Erythroblast (primary cell): ENCODE measurements around the gene C5orf22.

Experiments
- DNase-seq, 2 experiments: peaks; one replicate each; lab custom pipeline; 2025; lab: John Stamatoyannopoulos, UW
- GATA1 ChIP-seq: IDR thresholded peaks from 2 replicates; pipeline ENCODE4 v1.6.1; 2011; ENCODE audit warnings: low read depth, mild to moderate bottlenecking, control low read depth, low read length, moderate library complexity
- POLR2A ChIP-seq: IDR thresholded peaks from 2 replicates; pipeline ENCODE4 v1.6.1; 2011; ENCODE audit warnings: mild to moderate bottlenecking, low read length

Gene C5orf22

GRCh38 chr5:31604240-31604639, 72.1 kb downstream of the C5orf22 start:
- no peak for DNase-seq
- TF ChIP-seq GATA1 (no peak), POLR2A (no peak)

DNA sequence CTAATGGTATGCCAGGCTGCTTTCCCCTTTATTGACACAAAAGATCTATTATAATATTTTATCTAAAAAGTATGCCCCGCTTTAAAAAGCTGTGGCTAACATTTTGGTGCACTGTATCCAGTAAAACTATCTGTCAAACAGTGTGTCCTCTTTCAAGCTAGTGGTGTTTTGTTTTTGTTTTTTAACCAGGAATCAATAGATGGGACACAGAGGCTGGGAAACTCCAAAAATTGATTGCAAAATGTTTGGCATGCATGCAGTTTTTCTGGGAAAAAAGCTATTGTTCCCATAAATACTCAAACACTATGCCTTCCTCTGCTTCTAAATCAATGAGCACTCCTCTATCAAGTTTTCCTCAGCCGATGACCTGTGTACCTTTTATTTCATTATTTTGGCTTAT, 72.5 kb downstream of the C5orf22 start:
- no peak for DNase-seq
- TF ChIP-seq POLR2A (no peak), GATA1 (no peak)
